ENCODE data around the gene FAAP24. TPM values are rescaled to one million over a fixed set of nuclear protein-coding genes. Genes with fewer than 3 reads are reported as not detected.

FAAP24 gene
- 0.64 and 3.0 TPM in 2 replicates for total RNA-seq

GRCh38 chr19:32971715-32972540, at the start of gene FAAP24, which contains the start of gene CEP89:
TSS of gene FAAP24 (plus strand) at chr19:32972242. CDS start at chr19:32973197, 955 bp downstream.
TSS of gene CEP89 (minus strand) at chr19:32971958. CDS start at chr19:32971874, 84 bp downstream.

Other genes with a start within 250 kb of the FAAP24 start
- not detected in 2 replicates for gene SLC7A9, start 102.5 kb upstream of the FAAP24 start, total RNA-seq
- gene CEP89, start 284 bp upstream of the FAAP24 start, total RNA-seq: 13.9 and 16.2 TPM in 2 replicates
- gene RHPN2, start 92.6 kb downstream of the FAAP24 start, total RNA-seq: 3.8 and 4.4 TPM in 2 replicates
- gene GPATCH1, start 108.9 kb downstream of the FAAP24 start, total RNA-seq: 2.5 and 6.1 TPM in 2 replicates
- not detected in 2 replicates for gene WDR88, start 159.9 kb downstream of the FAAP24 start, total RNA-seq
- 36.7 and 48.1 TPM in 2 replicates for gene LRP3, start 222.1 kb downstream of the FAAP24 start, total RNA-seq

Data from epithelial cell of alveolus of lung (primary cell).